Prostate gland (tissue), 2 donors: ENCODE results near the gene SFXN3.

ENCODE experiments used
- POLR2A ChIP-seq: fragments of 450-650 bp; IDR thresholded peaks from one replicate; pipeline ENCODE4 v1.6.1; 2016; ENCODE audit warnings: antibody characterized with exemption, mild to moderate bottlenecking
- TF ChIP-seq, protein P1 (sequence below), 4 experiments: fragments of 200-600 bp in 2 of 4; fragments of 450-650 bp in 2 of 4; sonication (generic) in 2 of 4; IDR thresholded peaks; 1 replicate in 3 of 4; 2 replicates in 1 of 4; pipeline ENCODE4 v1.5.1; 2016 to 2019; ENCODE audit warnings: antibody characterized with exemption in 4 of 4, mild to moderate bottlenecking in 2 of 4, moderate library complexity in 2 of 4

DNA sequence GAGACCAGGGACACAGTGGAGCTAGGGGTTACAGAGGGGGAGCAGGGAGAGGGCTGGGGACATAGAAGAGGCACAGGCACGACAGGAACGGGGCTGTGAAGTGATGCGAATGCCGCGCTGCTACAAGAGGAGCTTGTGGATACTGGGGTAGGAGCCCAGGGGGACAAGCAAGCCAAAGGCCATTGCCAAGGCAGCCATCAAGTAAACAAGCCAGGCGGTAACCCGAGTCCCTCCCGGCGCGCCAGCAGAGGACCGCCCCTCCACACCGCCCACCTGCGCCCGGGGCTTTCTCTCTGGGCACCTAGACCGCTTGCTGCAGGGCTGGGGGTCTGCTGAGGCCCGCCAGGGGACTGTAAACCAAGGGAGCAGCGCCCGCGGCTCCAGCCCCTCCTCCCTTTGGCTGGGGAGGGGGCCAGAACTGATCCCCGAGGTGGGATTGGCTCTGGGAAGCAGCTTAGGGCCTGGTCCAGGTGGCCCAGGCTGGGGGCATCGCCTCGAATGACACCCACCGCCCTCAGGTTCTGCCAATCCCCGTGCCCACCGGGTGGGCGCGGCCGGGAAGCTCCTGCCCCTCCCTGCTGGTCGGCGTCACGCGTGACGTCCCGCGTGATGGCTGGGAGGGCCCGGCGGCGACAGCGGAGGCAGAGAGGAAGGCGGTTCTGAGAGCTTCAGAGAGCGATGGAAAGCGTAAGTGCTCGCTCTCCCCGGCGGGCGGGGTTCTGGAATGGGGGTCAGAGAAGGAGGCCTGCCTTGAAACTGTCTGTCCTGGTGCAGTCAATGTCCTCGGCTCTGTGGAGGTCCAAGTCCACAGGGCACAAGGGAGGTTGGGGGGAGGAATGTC, 982 bp downstream of the SFXN3 start:
- TF ChIP-seq, protein P1, sequence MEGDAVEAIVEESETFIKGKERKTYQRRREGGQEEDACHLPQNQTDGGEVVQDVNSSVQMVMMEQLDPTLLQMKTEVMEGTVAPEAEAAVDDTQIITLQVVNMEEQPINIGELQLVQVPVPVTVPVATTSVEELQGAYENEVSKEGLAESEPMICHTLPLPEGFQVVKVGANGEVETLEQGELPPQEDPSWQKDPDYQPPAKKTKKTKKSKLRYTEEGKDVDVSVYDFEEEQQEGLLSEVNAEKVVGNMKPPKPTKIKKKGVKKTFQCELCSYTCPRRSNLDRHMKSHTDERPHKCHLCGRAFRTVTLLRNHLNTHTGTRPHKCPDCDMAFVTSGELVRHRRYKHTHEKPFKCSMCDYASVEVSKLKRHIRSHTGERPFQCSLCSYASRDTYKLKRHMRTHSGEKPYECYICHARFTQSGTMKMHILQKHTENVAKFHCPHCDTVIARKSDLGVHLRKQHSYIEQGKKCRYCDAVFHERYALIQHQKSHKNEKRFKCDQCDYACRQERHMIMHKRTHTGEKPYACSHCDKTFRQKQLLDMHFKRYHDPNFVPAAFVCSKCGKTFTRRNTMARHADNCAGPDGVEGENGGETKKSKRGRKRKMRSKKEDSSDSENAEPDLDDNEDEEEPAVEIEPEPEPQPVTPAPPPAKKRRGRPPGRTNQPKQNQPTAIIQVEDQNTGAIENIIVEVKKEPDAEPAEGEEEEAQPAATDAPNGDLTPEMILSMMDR (IDR thresholded peaks at IDR 0.05): no peak
- TF ChIP-seq POLR2A: peak; percentile 81
